Testis (tissue), 3 donors: Measurements from ENCODE around the gene GALNT15. TPM values are rescaled to one million over a fixed set of nuclear protein-coding genes. Genes with fewer than 3 reads are reported as not detected.

Experiments used
- DNase-seq: peaks from one replicate; pipeline ENCODE4 v3.0.0-alpha.2; 2019
- H3K27ac ChIP-seq, 2 donors: fragments of 200-600 bp; sonication (generic); one replicate each; pipeline ENCODE4 v1.5.1; 2019
- H3K27me3 ChIP-seq: fragments of 200-600 bp; sonication (generic); one replicate; pipeline ENCODE4 v1.5.1; 2019
- H3K36me3 ChIP-seq: fragments of 200-600 bp; sonication (generic); one replicate; pipeline ENCODE4 v1.5.1; 2017; ENCODE audit warnings: low read depth; ENCODE audit errors: missing control alignments
- H3K4me1 ChIP-seq: fragments of 200-600 bp; sonication (generic); one replicate; pipeline ENCODE4 v1.5.1; 2019
- H3K4me3 ChIP-seq, 2 donors: fragments of 200-600 bp; sonication (generic); one replicate each; pipeline ENCODE4 v1.5.1; 2017 to 2019
- H3K9me3 ChIP-seq: fragments of 200-600 bp; sonication (generic); one replicate; pipeline ENCODE4 v1.5.1; 2017
- CTCF ChIP-seq, 3 experiments: fragments of 450-650 bp in 2 of 3; fragments of 200-600 bp in 1 of 3; sonication (generic) in 1 of 3; IDR thresholded peaks; one replicate each; pipeline ENCODE4 v1.5.1; 2016 to 2019; ENCODE audit warnings: antibody characterized with exemption in 3 of 3, mild to moderate bottlenecking in 2 of 3, moderate library complexity in 1 of 3
- POLR2A ChIP-seq: fragments of 450-650 bp; IDR thresholded peaks from one replicate; pipeline ENCODE4 v1.6.1; 2017; ENCODE audit warnings: antibody characterized with exemption, mild to moderate bottlenecking, moderate library complexity
- WGBS, 2 donors: methylation state at CpG; one replicate each; pipeline ENCODE4 v1.1.5; 2018; 5-methylcytosine and 5-hydroxymethylcytosine counted together
- intact Hi-C: fragments of 100-400 bp; cut with DNase I; formaldehyde crosslinking; loops from one replicate; pipeline ENCODE4 v1.15.1; 2023; ENCODE audit warnings: low total_unique reads
- polyA plus RNA-seq: library from polyadenylated mRNA; stranded (reverse); fragments of 350-450 nt; fragmentation: Illumina TruSeq; extraction: RNeasy Lipid Tissue Mini Kit (QIAGEN cat#74804); gene quantifications from one replicate; pipeline ENCODE4 v1.2.3, GENCODE V29; 2014; ENCODE audit warnings: low read depth, low replicate concordance; ENCODE audit not compliant: insufficient read depth
- total RNA-seq, 2 donors: library from RNA; depleted of rRNA; stranded (reverse); fragments of >200 nt; gene quantifications; one replicate each; pipeline ENCODE4 v1.2.3, GENCODE V29; 2016

Gene GALNT15
- total and polyA plus RNA-seq, 3 donors from 2014 or later = 6.6 to 16.5 (median 13.0) TPM

- no peaks in the 10 kb centered on the region for H3K9me3 ChIP-seq
- H3K4me3 ChIP-seq = no peak overlapping the region
- no peak overlapping the region for H3K27ac ChIP-seq
- no peak for DNase-seq
- intact Hi-C loops = no loop called here
- no peaks in the 10 kb centered on the region for H3K27me3 ChIP-seq
- H3K36me3 ChIP-seq = no peaks in the 10 kb centered on the region
- TF ChIP-seq POLR2A = no peak
- TF ChIP-seq CTCF (IDR thresholded peaks at IDR 0.05) = no peak
- H3K4me1 ChIP-seq = peaks cover 10% of the 10 kb centered on the region
- WGBS, 2 donors = 69 to 75% methylated on average over 4 of the region's 4 CpGs
Measured at GRCh38 chr3:16236030-16236639, 61.7 kb downstream of the GALNT15 start.

GRCh38 chr3:16236856-16237393 is 62.4 kb downstream of the GALNT15 start:
- WGBS, 2 donors = 36 to 39% methylated on average over 3 of the region's 3 CpGs
- TF ChIP-seq POLR2A (no peak), CTCF (IDR thresholded peaks at IDR 0.05) (no peak)
- intact Hi-C loops = no loop called here
- Histone ChIP-seq H3K36me3 (no peaks in the 10 kb centered on the region), H3K9me3 (no peaks in the 10 kb centered on the region), H3K27me3 (no peaks in the 10 kb centered on the region), H3K27ac (peak overlapping the region; percentile 12 to 68), H3K4me1 (peaks cover 10% of the 10 kb centered on the region), H3K4me3 (no peak overlapping the region)
- DNase-seq = peak; percentile 52

GRCh38 chr3:16239086-16239770 is 64.7 kb downstream of the GALNT15 start:
- H3K27ac ChIP-seq = no peak overlapping the region
- no peak overlapping the region for H3K4me3 ChIP-seq
- peaks cover 10% of the 10 kb centered on the region for H3K4me1 ChIP-seq
- H3K9me3 ChIP-seq = no peaks in the 10 kb centered on the region
- no peaks in the 10 kb centered on the region for H3K36me3 ChIP-seq
- no peak for TF ChIP-seq CTCF (IDR thresholded peaks at IDR 0.05)
- no peak for TF ChIP-seq POLR2A
- intact Hi-C loops = no loop called here
- H3K27me3 ChIP-seq = no peaks in the 10 kb centered on the region
- no peak for DNase-seq
- whole genome bisulfite sequencing, 2 donors = 60 to 72% methylated on average over 3 of the region's 3 CpGs

- WGBS, 2 donors = 89 to 91% methylated on average over 4 of the region's 4 CpGs
- no peak for TF ChIP-seq CTCF (IDR thresholded peaks at IDR 0.05)
- no peak for TF ChIP-seq POLR2A
- Histone ChIP-seq H3K36me3 (no peaks in the 10 kb centered on the region), H3K27ac (no peak overlapping the region), H3K4me1 (peaks cover 10% of the 10 kb centered on the region), H3K27me3 (no peaks in the 10 kb centered on the region), H3K4me3 (no peak overlapping the region), H3K9me3 (no peaks in the 10 kb centered on the region)
- intact Hi-C loops = loop anchor here (10.0 kb wide), 1 partner anchor 425 kb away; no protein-coding TSS in a partner anchor
- no peak for DNase-seq
Measured at GRCh38 chr3:16239780-16240179, 65.3 kb downstream of the GALNT15 start.
